H9 (cell line): ENCODE measurements around the gene GYPE. TPM values are rescaled to one million over a fixed set of nuclear protein-coding genes. Genes with fewer than 3 reads are reported as not detected.
"Not testable (repeated sequence)": the region's sequence is repeated elsewhere in the genome, so short reads cannot be mapped to it uniquely, and the experiment has no call there.

ENCODE experiments used
- DNase-seq: peaks from one replicate; pipeline ENCODE4 v3.0.0-alpha.2; 2017
- H2AFZ ChIP-seq: one replicate; pipeline ENCODE4 v1.6.1; 2013; ENCODE audit warnings: mild to moderate bottlenecking, low read length, control low read depth, moderate library complexity
- H2AK5ac ChIP-seq: 2 replicates; pipeline ENCODE4 v1.6.1; 2013; ENCODE audit warnings: low read length, control low read depth, mixed read lengths; ENCODE audit not compliant: insufficient read length
- H2BK120ac ChIP-seq: one replicate; pipeline ENCODE4 v1.6.1; 2013; ENCODE audit warnings: low read depth, mild to moderate bottlenecking, low read length, control low read depth, inconsistent platforms; ENCODE audit not compliant: poor library complexity, severe bottlenecking
- H2BK12ac ChIP-seq: 2 replicates; pipeline ENCODE4 v1.6.1; 2013; ENCODE audit warnings: low read length, control low read depth, mixed read lengths, low read depth; ENCODE audit not compliant: insufficient read length
- H2BK15ac ChIP-seq: 2 replicates; pipeline ENCODE4 v1.6.1; 2013; ENCODE audit warnings: low read depth, low read length, control low read depth
- H2BK20ac ChIP-seq: one replicate; pipeline ENCODE4 v1.6.1; 2013; ENCODE audit warnings: low read depth, mild to moderate bottlenecking, low read length, control low read depth, inconsistent platforms; ENCODE audit not compliant: poor library complexity, severe bottlenecking
- H2BK5ac ChIP-seq: 2 replicates; pipeline ENCODE4 v1.6.1; 2013; ENCODE audit warnings: low read length, control low read depth, mixed read lengths; ENCODE audit not compliant: insufficient read length
- H3K14ac ChIP-seq: 2 replicates; pipeline ENCODE4 v1.6.1; 2013; ENCODE audit warnings: low read length, control low read depth; ENCODE audit not compliant: insufficient read depth
- H3K18ac ChIP-seq: 2 replicates; pipeline ENCODE4 v1.6.1; 2013; ENCODE audit warnings: low read depth, mild to moderate bottlenecking, mixed read lengths, low read length, control low read depth; ENCODE audit not compliant: insufficient read length
- H3K23ac ChIP-seq: 2 replicates; pipeline ENCODE4 v1.6.1; 2013; ENCODE audit warnings: low read length, control low read depth, mixed read lengths, low read depth; ENCODE audit not compliant: insufficient read length
- H3K23me2 ChIP-seq: 2 replicates; pipeline ENCODE4 v1.6.1; 2013; ENCODE audit warnings: low read depth, mild to moderate bottlenecking, mixed read lengths, low read length, control low read depth; ENCODE audit not compliant: insufficient read length, poor library complexity, severe bottlenecking
- H3K27ac ChIP-seq: 2 replicates; pipeline ENCODE4 v1.5.1; 2013; ENCODE audit warnings: low read length, control low read depth, mixed read lengths, low read depth; ENCODE audit not compliant: insufficient read length
- H3K27me3 ChIP-seq: 2 replicates; pipeline ENCODE4 v1.6.1; 2013; ENCODE audit warnings: low read length, control low read depth, inconsistent platforms; ENCODE audit not compliant: insufficient read depth
- H3K4ac ChIP-seq: 2 replicates; pipeline ENCODE4 v1.6.1; 2013; ENCODE audit warnings: low read depth, mild to moderate bottlenecking, control low read depth, inconsistent platforms, low read length, moderate library complexity
- H3K4me1 ChIP-seq: 2 replicates; pipeline ENCODE4 v1.6.1; 2013; ENCODE audit warnings: low read length, control low read depth, inconsistent platforms; ENCODE audit not compliant: insufficient read depth
- H3K4me2 ChIP-seq: 2 replicates; pipeline ENCODE4 v1.6.1; 2013; ENCODE audit warnings: low read length, control low read depth, mixed read lengths; ENCODE audit not compliant: insufficient read length, insufficient read depth
- H3K56ac ChIP-seq: 2 replicates; pipeline ENCODE4 v1.6.1; 2013; ENCODE audit warnings: low read depth, mild to moderate bottlenecking, mixed read lengths, low read length, control low read depth; ENCODE audit not compliant: insufficient read length
- H3K79me1 ChIP-seq: 2 replicates; pipeline ENCODE4 v1.6.1; 2013; ENCODE audit warnings: low read depth, mild to moderate bottlenecking, moderate library complexity, low read length, control low read depth, inconsistent platforms; ENCODE audit not compliant: insufficient read depth, poor library complexity, severe bottlenecking
- H3K79me2 ChIP-seq: 2 replicates; pipeline ENCODE4 v1.6.1; 2013; ENCODE audit warnings: low read length, control low read depth, inconsistent platforms; ENCODE audit not compliant: insufficient read depth
- H3K9ac ChIP-seq: 2 replicates; pipeline ENCODE4 v1.6.1; 2013; ENCODE audit warnings: low read length, control low read depth, mixed read lengths; ENCODE audit not compliant: insufficient read length; ENCODE audit errors: extremely low read depth
- H3K9me3 ChIP-seq: one replicate; pipeline ENCODE4 v1.6.1; 2013; ENCODE audit warnings: low read depth, low read length, inconsistent platforms; ENCODE audit not compliant: control insufficient read depth
- H3T11ph ChIP-seq: one replicate; pipeline ENCODE4 v1.6.1; 2013; ENCODE audit warnings: mild to moderate bottlenecking, low read length, control low read depth, inconsistent platforms
- H4K20me1 ChIP-seq: one replicate; pipeline ENCODE4 v1.6.1; 2013; ENCODE audit not compliant: control insufficient read depth, insufficient read length, insufficient read depth
- H4K5ac ChIP-seq: 2 replicates; pipeline ENCODE4 v1.6.1; 2013; ENCODE audit warnings: low read depth, mild to moderate bottlenecking, mixed read lengths, low read length, control low read depth; ENCODE audit not compliant: insufficient read length
- H4K8ac ChIP-seq: replicated peaks from 2 replicates; pipeline ENCODE4 v1.6.1; 2013; ENCODE audit warnings: low read length, control low read depth, mixed read lengths, low read depth; ENCODE audit not compliant: insufficient read length
- H4K91ac ChIP-seq: 2 replicates; pipeline ENCODE4 v1.6.1; 2013; ENCODE audit warnings: low read depth, mild to moderate bottlenecking, moderate library complexity, mixed read lengths, low read length, control low read depth; ENCODE audit not compliant: insufficient read length
- H3K27ac Mint-ChIP-seq, 3 experiments: 2 replicates in 2 of 3; 3 replicates in 1 of 3; pipeline ENCODE4 v1.8.0; 2020 to 2021; ENCODE audit warnings: mixed read lengths in 3 of 3, mild to moderate bottlenecking in 1 of 3, moderate library complexity in 1 of 3
- H3K27me3 Mint-ChIP-seq: 2 replicates; pipeline ENCODE4 v1.8.0; 2021; ENCODE audit warnings: low read depth, mild to moderate bottlenecking, moderate library complexity, mixed read lengths
- H3K36me3 Mint-ChIP-seq, 3 experiments: 2 replicates in 2 of 3; 3 replicates in 1 of 3; pipeline ENCODE4 v1.8.0; 2020 to 2021; ENCODE audit warnings: low read depth in 3 of 3, mixed read lengths in 3 of 3; ENCODE audit not compliant: insufficient read depth in 1 of 3
- H3K4me1 Mint-ChIP-seq, 2 experiments: 2 replicates each; pipeline ENCODE4 v1.8.0; 2020; ENCODE audit warnings: mixed read lengths in 2 of 2
- H3K4me3 Mint-ChIP-seq, 2 experiments: 2 replicates in 1 of 2; 3 replicates in 1 of 2; pipeline ENCODE4 v1.8.0; 2020 to 2021; ENCODE audit warnings: mild to moderate bottlenecking in 2 of 2, mixed read lengths in 2 of 2, moderate library complexity in 1 of 2
- H3K9me3 Mint-ChIP-seq, 2 experiments: 2 replicates in 1 of 2; 3 replicates in 1 of 2; pipeline ENCODE4 v1.8.0; 2020; ENCODE audit warnings: mild to moderate bottlenecking in 2 of 2, mixed read lengths in 2 of 2, moderate library complexity in 1 of 2
- WGBS: extraction: QIAGEN DNeasy Blood & Tissue Kit; methylation state at CpG from one replicate; pipeline ENCODE4 v1.1.7; 2013; ENCODE audit warnings: missing lambda C conversion rate, low lambda C conversion rate, mixed read lengths; ENCODE audit not compliant: insufficient read length; ENCODE audit errors: extremely low coverage; 5-methylcytosine and 5-hydroxymethylcytosine counted together
- total RNA-seq: library from RNA; stranded (reverse); gene quantifications from 2 replicates; pipeline ENCODE4 v1.2.1, GENCODE V29; 2021
- TF ChIP-seq, protein P1 (sequence below): fragments of 200-600 bp; sonication (generic); conservative IDR thresholded peaks from 3 replicates; pipeline ENCODE4 v1.8.0; 2021; ENCODE audit warnings: antibody characterized with exemption, mild to moderate bottlenecking

The GYPE gene
- total RNA-seq, 1 experiment from 2014 or later, result not detected

DNA sequence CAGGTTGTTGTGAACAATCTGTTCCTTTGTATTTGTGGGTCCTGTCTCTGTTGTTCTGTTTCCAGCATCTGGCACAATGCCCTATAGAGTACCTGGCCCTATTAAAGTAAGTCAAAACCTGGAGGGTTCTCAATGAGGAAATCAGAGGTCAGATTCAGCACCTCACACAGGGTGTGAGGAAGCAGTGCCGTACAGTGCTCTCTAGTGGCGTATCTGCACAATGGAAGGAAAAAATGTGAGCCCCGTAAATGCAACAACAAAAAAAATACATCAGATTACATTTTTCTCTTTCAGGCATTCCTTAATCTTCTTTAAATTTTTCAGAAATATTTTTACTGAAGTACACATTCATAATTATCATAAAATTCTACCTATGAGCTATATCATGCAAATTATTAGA, 2.5 kb upstream of the GYPE start:
- H3K79me1 ChIP-seq, H3K27ac Mint-ChIP-seq: not testable (repeated sequence)

DNA sequence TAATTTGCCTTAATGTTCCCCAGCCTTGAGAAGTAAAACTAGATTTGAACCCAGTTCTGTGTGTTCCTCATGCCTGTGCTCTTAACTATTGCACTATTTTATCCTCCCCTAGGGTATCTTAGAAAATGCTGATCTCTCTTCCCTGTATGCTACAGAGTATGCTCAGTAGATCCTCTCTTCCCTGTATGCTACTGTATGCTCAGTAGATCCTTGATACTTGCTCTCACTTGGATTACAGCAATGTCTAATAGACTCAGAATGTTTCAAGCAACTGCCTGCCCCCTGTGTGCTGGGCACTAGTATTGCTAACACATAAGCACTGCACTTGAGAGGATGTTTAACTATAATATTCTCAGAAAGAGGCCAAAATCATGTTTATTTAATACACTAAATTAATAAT, 928 bp downstream of the GYPE start:
- not testable (repeated sequence) for DNase-seq, H3K4me3 Mint-ChIP-seq, H3K9me3 ChIP-seq, H2BK120ac ChIP-seq, H3K23ac ChIP-seq, H3K56ac ChIP-seq, H2BK5ac ChIP-seq, H3T11ph ChIP-seq, H4K91ac ChIP-seq, H2BK15ac ChIP-seq, H3K27ac Mint-ChIP-seq, H3K79me1 ChIP-seq, H3K27ac ChIP-seq, H3K79me2 ChIP-seq, H3K9me3 Mint-ChIP-seq, H3K4ac ChIP-seq, H3K4me1 ChIP-seq, H4K8ac ChIP-seq, H3K4me1 Mint-ChIP-seq, H4K20me1 ChIP-seq, H3K9ac ChIP-seq, H3K18ac ChIP-seq, H2BK20ac ChIP-seq, H3K27me3 ChIP-seq, H2BK12ac ChIP-seq, H3K36me3 Mint-ChIP-seq, H4K5ac ChIP-seq, H3K14ac ChIP-seq, H3K27me3 Mint-ChIP-seq, H2AFZ ChIP-seq, H3K4me2 ChIP-seq, H3K23me2 ChIP-seq, H2AK5ac ChIP-seq

More for the DNA sequence above, 2.5 kb upstream of the GYPE start:
- H3K9ac ChIP-seq, H3K79me2 ChIP-seq, H3K27me3 ChIP-seq, H2AFZ ChIP-seq, H3K4me1 Mint-ChIP-seq, H3K23me2 ChIP-seq, H4K5ac ChIP-seq, H3K23ac ChIP-seq, H3K4me2 ChIP-seq, H4K20me1 ChIP-seq, H4K91ac ChIP-seq, H2BK120ac ChIP-seq, H3T11ph ChIP-seq, H3K36me3 Mint-ChIP-seq, H3K9me3 Mint-ChIP-seq, H3K18ac ChIP-seq, H3K27ac ChIP-seq, H3K4me1 ChIP-seq, H2BK12ac ChIP-seq, H2BK20ac ChIP-seq, H3K9me3 ChIP-seq, H3K4ac ChIP-seq, H2AK5ac ChIP-seq, H3K14ac ChIP-seq, H3K27me3 Mint-ChIP-seq, H3K4me3 Mint-ChIP-seq, H2BK15ac ChIP-seq, H4K8ac ChIP-seq, H2BK5ac ChIP-seq, H3K56ac ChIP-seq: not testable (repeated sequence)
- DNase-seq, result peak; percentile 30
- TF ChIP-seq, protein P1, sequence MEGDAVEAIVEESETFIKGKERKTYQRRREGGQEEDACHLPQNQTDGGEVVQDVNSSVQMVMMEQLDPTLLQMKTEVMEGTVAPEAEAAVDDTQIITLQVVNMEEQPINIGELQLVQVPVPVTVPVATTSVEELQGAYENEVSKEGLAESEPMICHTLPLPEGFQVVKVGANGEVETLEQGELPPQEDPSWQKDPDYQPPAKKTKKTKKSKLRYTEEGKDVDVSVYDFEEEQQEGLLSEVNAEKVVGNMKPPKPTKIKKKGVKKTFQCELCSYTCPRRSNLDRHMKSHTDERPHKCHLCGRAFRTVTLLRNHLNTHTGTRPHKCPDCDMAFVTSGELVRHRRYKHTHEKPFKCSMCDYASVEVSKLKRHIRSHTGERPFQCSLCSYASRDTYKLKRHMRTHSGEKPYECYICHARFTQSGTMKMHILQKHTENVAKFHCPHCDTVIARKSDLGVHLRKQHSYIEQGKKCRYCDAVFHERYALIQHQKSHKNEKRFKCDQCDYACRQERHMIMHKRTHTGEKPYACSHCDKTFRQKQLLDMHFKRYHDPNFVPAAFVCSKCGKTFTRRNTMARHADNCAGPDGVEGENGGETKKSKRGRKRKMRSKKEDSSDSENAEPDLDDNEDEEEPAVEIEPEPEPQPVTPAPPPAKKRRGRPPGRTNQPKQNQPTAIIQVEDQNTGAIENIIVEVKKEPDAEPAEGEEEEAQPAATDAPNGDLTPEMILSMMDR, result peak; percentile 66
- no CpG with 5 or more reads among the region's 3 CpGs for WGBS
